K562 (cell line): ENCODE results near the gene TSPAN18. TPM values are rescaled to one million over a fixed set of nuclear protein-coding genes. Genes with fewer than 3 reads are reported as not detected.

Source experiments
- ATAC-seq: fragments of 200-7000 bp; cut with Tn5 transposase; 3 replicates; pipeline ENCODE4 v1.9.1; 2020; ENCODE audit warnings: moderate library complexity
- BruUV-seq: library from RNA; stranded (reverse); fragments of 400-500 nt; replicated peaks from 2 replicates; lab custom pipeline; 2021; lab: Mats Ljungman, UMichigan
- CTCF ChIA-PET: fragments of 300-600 bp; formaldehyde crosslinking; extraction: SDS; loops from one replicate; lab custom pipeline; 2021; ENCODE audit warnings: low intra/inter-chr PET ratio; lab: Yijun Ruan, JAX
- POLR2A ChIA-PET: fragments of 300-600, 350-650 bp; sonication (Branson Sonifier 250); formaldehyde crosslinking; extraction: SDS; loops from one replicate; lab custom pipeline; 2021; ENCODE audit warnings: antibody characterized with exemption, inconsistent platforms; lab: Yijun Ruan, JAX
- DNase-seq, 4 experiments: peaks; one replicate each; pipeline versions ENCODE4 v3.0.0 to v3.0.0-alpha.2; 2011 to 2018; ENCODE audit warnings: low spot score in 3 of 4, mixed read lengths in 3 of 4; ENCODE audit errors: extremely low read depth in 1 of 4
- FAIRE-seq: peaks from 2 replicates; lab custom pipeline; 2011; peaks lifted over from hg19 to GRCh38; lab: Jason Lieb, UNC
- H2AFZ ChIP-seq: 2 replicates; pipeline ENCODE4 v1.6.0; 2011; ENCODE audit warnings: low read depth, low read length, control low read depth, inconsistent platforms
- H3K27ac ChIP-seq: fragments of 200-600 bp; 3 replicates; pipeline ENCODE4 v1.8.0; 2011; ENCODE audit warnings: low read depth, mild to moderate bottlenecking, control low read depth, inconsistent platforms, low read length, moderate library complexity, mixed read lengths; ENCODE audit errors: extremely low read depth
- H3K27me3 ChIP-seq, 2 experiments: fragments of 300-600 bp in 1 of 2; 2 replicates in 1 of 2; 3 replicates in 1 of 2; pipeline versions ENCODE4 v1.6.0 to v1.8.0; 2011; ENCODE audit warnings: inconsistent platforms in 2 of 2, low read length in 2 of 2, mild to moderate bottlenecking in 1 of 2, mixed read lengths in 1 of 2, moderate library complexity in 1 of 2; ENCODE audit not compliant: control insufficient read depth in 2 of 2, insufficient read depth in 2 of 2
- H3K36me3 ChIP-seq: fragments of 300-600 bp; 3 replicates; pipeline ENCODE4 v1.8.0; 2011; ENCODE audit warnings: mild to moderate bottlenecking, low read length, inconsistent platforms; ENCODE audit not compliant: control insufficient read depth, insufficient read depth
- H3K4me1 ChIP-seq, 2 experiments: fragments of 200-600 bp in 1 of 2; replicated peaks in 1 of 2; 2 replicates in 1 of 2; 3 replicates in 1 of 2; pipeline versions ENCODE4 v1.5.1 to v1.8.0; 2011; ENCODE audit warnings: inconsistent platforms in 2 of 2, low read length in 2 of 2, mild to moderate bottlenecking in 1 of 2, mixed read lengths in 1 of 2, moderate library complexity in 1 of 2; ENCODE audit not compliant: control insufficient read depth in 2 of 2, insufficient read depth in 2 of 2
- H3K4me2 ChIP-seq: 2 replicates; pipeline ENCODE4 v1.6.1; 2011; ENCODE audit warnings: low read length, control low read depth, inconsistent platforms, mixed read lengths; ENCODE audit not compliant: insufficient read depth
- H3K4me3 ChIP-seq: fragments of 200-600 bp; sonication (generic), shearing (Covaris generic); 2 replicates; pipeline ENCODE4 v1.5.1; 2016; ENCODE audit warnings: control low read depth, inconsistent platforms
- H3K79me2 ChIP-seq: fragments of 200-600 bp; 3 replicates; pipeline ENCODE4 v1.8.0; 2011; ENCODE audit warnings: low read length, inconsistent platforms; ENCODE audit not compliant: control insufficient read depth, insufficient read depth
- H3K9ac ChIP-seq, 2 experiments: 2 replicates each; pipeline versions ENCODE4 v1.6.0 to v1.6.1; 2011; ENCODE audit warnings: low read depth in 2 of 2, low read length in 2 of 2, control low read depth in 1 of 2, inconsistent platforms in 1 of 2, mild to moderate bottlenecking in 1 of 2, mixed read lengths in 1 of 2; ENCODE audit not compliant: insufficient read depth in 1 of 2
- H3K9me1 ChIP-seq: one replicate; pipeline ENCODE4 v1.6.0; 2011; ENCODE audit warnings: inconsistent platforms, mild to moderate bottlenecking, low read length, moderate library complexity; ENCODE audit not compliant: control insufficient read depth, insufficient read depth
- H3K9me3 ChIP-seq: replicated peaks from 2 replicates; pipeline ENCODE4 v1.5.1; 2011; ENCODE audit warnings: low read depth, low read length, inconsistent platforms; ENCODE audit not compliant: control insufficient read depth, insufficient read depth
- H4K20me1 ChIP-seq: replicated peaks from 2 replicates; pipeline ENCODE4 v1.6.1; 2011; ENCODE audit warnings: low read length, inconsistent platforms, mixed read lengths; ENCODE audit not compliant: control insufficient read depth, insufficient read depth
- ATF3 ChIP-seq, 2 experiments: fragments of 450-650 bp in 1 of 2; sonication (generic) in 1 of 2; formaldehyde crosslinking in 1 of 2; IDR thresholded peaks in 1 of 2; conservative IDR thresholded peaks in 1 of 2; 2 replicates each; pipeline versions ENCODE4 v1.6.1 to v1.8.1; 2016 to 2023; ENCODE audit warnings: mild to moderate bottlenecking in 2 of 2, moderate library complexity in 2 of 2, inconsistent platforms in 1 of 2, missing genetic modification reagents in 1 of 2
- CEBPG ChIP-seq, 3 experiments: fragments of 200-800 bp in 1 of 3; sonication (Bioruptor generic) in 1 of 3; sonication (generic) in 1 of 3; formaldehyde crosslinking in 1 of 3; IDR thresholded peaks in 2 of 3; conservative IDR thresholded peaks in 1 of 3; 2 replicates each; pipeline versions ENCODE4 v1.6.1 to v1.8.0; 2016 to 2022; ENCODE audit warnings: missing compliant biosample characterization in 2 of 3, missing genetic modification characterization in 2 of 3, mild to moderate bottlenecking in 1 of 3, missing genetic modification reagents in 1 of 3
- CGGBP1 ChIP-seq: fragments of 250-450 bp; sonication (Bioruptor Pico); IDR thresholded peaks from 2 replicates; pipeline ENCODE4 v1.9.0; 2021; ENCODE audit warnings: mild to moderate bottlenecking
- KDM5B ChIP-seq: fragments of 200-600 bp; sonication (generic); IDR thresholded peaks from 2 replicates; pipeline ENCODE4 v1.6.1; 2012; ENCODE audit warnings: low read depth, mild to moderate bottlenecking, moderate library complexity, low read length, control low read depth, inconsistent platforms; ENCODE audit not compliant: insufficient replicate concordance
- SMARCA5 ChIP-seq: fragments of 450-650 bp; IDR thresholded peaks from 2 replicates; pipeline ENCODE4 v1.6.1; 2016
- ZNF175 ChIP-seq: fragments of 200-800 bp; sonication (Bioruptor generic); IDR thresholded peaks from 2 replicates; pipeline ENCODE4 v1.6.1; 2016; ENCODE audit warnings: low read depth, mild to moderate bottlenecking, missing genetic modification characterization, missing compliant biosample characterization
- ZNF274 ChIP-seq: IDR thresholded peaks from 2 replicates; pipeline ENCODE4 v1.6.1; 2011; ENCODE audit warnings: low read depth, mild to moderate bottlenecking, low read length, moderate library complexity, borderline replicate concordance
- ZNF407 ChIP-seq: fragments of 450-650 bp; IDR thresholded peaks from 2 replicates; pipeline ENCODE4 v1.6.1; 2016; ENCODE audit warnings: low read depth
- WGBS: fragments of 100-300 bp; shearing (Covaris generic); methylation state at CpG from one replicate; pipeline ENCODE4 v1.1.6; 2016; ENCODE audit warnings: low coverage, mixed read lengths; ENCODE audit not compliant: insufficient coverage; ENCODE audit errors: missing lambda C conversion rate; 5-methylcytosine and 5-hydroxymethylcytosine counted together
- in situ Hi-C: fragments of 300-500 bp; cut with MboI; formaldehyde crosslinking; loops from 4 replicates; pipeline ENCODE4 v1.15.0; 2018; ENCODE audit warnings: inconsistent platforms, mixed read lengths
- intact Hi-C: fragments of 100-400 bp; cut with micrococcal nuclease; formaldehyde crosslinking; loops from 2 replicates; pipeline ENCODE4 v1.14.2; 2022
- polyA plus RNA-seq, 8 experiments: library from polyadenylated mRNA; depleted of rRNA in 4 of 8; stranded (reverse) in 5 of 8; unstranded in 3 of 8; fragments of >200 nt; fragmentation: Nextera tagmentation in 2 of 8; fragmentation: Illumina TruSeq in 1 of 8; extraction: Ambion mirVana in 2 of 8; extraction: Trizol in 1 of 8; gene quantifications; 2 replicates each; pipeline versions ENCODE4 v1.2.1 to v1.2.3, GENCODE V29; 2011 to 2014; ENCODE audit warnings: inconsistent platforms in 1 of 8, missing spikeins in 1 of 8
- total RNA-seq, 7 experiments: library from RNA; depleted of rRNA in 6 of 7; stranded (reverse); fragments of >200 nt in 6 of 7; fragmentation: Illumina TruSeq in 2 of 7; extraction: Trizol in 2 of 7; gene quantifications; 2 replicates each; pipeline versions ENCODE4 v1.2.1 to v1.2.3, GENCODE V29; 2011 to 2021; ENCODE audit warnings: low replicate concordance in 1 of 7

The TSPAN18 gene
- total and polyA plus RNA-seq, 9 of the 15 experiments (the other 6 are each of a cell fraction or from before 2014, with no cell fraction given), result 0.17 to 0.35 (median 0.22) TPM; not detected in 4

- TF ChIP-seq CEBPG (CRISPR knock-in tag; IDR thresholded peaks at IDR 0.05) (peak; percentile 19; the same call in 1 of the 2 replicates), CEBPG (tag; conservative IDR thresholded peaks at IDR 0.05 in 1 of 2, IDR thresholded peaks at IDR 0.05 in 1 of 2) (peak in 1 of 2 experiments; percentile 52; a peak in 2 of 4 replicates), KDM5B (no peak), CGGBP1 (CRISPR knock-in tag) (no peak), ATF3 (IDR thresholded peaks at IDR 0.05) (peak; percentile 76), ATF3 (CRISPR knock-in tag; conservative IDR thresholded peaks at IDR 0.05) (no peak), ZNF274 (no peak)
Observed at GRCh38 chr11:44955015-44955738, 228.4 kb downstream of the TSPAN18 start (continued).

GRCh38 chr11:44957040-44957515 is 230.3 kb downstream of the TSPAN18 start:
- no peak overlapping the region for H3K4me3 ChIP-seq
- BruUV-seq, result no TSS peak
- in situ Hi-C loops (no loop called here), intact Hi-C loops (no loop called here)
- CTCF ChIA-PET, result no interaction called here
- WGBS, result 6% methylated on average over 31 of the region's 35 CpGs
- H2AFZ ChIP-seq, result no peak overlapping the region
- H3K4me2 ChIP-seq, result no peak overlapping the region
- H3K36me3 ChIP-seq, result no peaks in the 10 kb centered on the region
- no peak for ATAC-seq
- no peak overlapping the region for H3K9ac ChIP-seq
- H4K20me1 ChIP-seq, result no peaks in the 10 kb centered on the region; the same call in 1 of the 2 replicates
- no peaks in the 10 kb centered on the region for H3K9me1 ChIP-seq
- DNase-seq, result peak in 2 of 4 experiments; percentile 47 to 49
- POLR2A ChIA-PET, result interaction anchor here (1.1 kb wide), 1 partner anchor 22 kb away, joined by 5 read pairs; no protein-coding TSS in a partner anchor
- H3K4me1 ChIP-seq, result peaks cover 0 to 7% of the 10 kb centered on the region in 2 experiments; a peak in 4 of 5 replicates
- no peak for FAIRE-seq
- no peaks in the 10 kb centered on the region for H3K79me2 ChIP-seq
- H3K9me3 ChIP-seq, result no peaks in the 10 kb centered on the region
- H3K27ac ChIP-seq, result no peak overlapping the region
- peaks cover 0 to 35% of the 10 kb centered on the region in 2 experiments; a peak in 2 of 5 replicates for H3K27me3 ChIP-seq
- TF ChIP-seq ZNF407 (no peak), ZNF175 (CRISPR knock-in tag) (no peak), SMARCA5 (no peak)
